ENCODE results near the gene MSMB. TPM values are rescaled to one million over a fixed set of nuclear protein-coding genes. Genes with fewer than 3 reads are reported as not detected.

Gene MSMB
- polyA plus RNA-seq, 1 donor (not counting 4 experiments of a cell fraction or from before 2014, with no cell fraction given), result not detected

DNA sequence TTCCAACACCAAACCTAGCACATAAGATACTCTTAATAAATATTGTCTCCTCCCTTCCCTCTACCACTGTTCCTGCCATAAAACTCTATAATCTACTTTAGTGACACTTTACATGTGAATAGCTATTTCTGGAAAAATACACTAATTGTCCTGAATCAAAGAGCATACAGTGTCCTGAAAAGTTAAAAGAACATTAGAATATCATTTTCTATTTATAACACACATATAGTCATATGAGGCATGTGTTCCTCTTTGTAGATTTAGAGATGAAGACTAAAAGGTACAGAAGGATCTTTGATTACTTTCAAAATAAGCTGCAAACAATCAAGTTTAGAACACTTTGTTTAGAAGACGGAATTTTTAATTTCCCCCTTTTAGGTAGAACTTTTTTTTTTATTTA, 29.3 kb downstream of the MSMB start:
- Histone ChIP-seq H3K27ac (ENCODE audit: control insufficient read depth, insufficient read depth, low read length) (no peak overlapping the region), H3K9ac (ENCODE audit: control insufficient read depth, extremely low read depth, insufficient read depth, low read length) (no peak overlapping the region), H3K36me3 (ENCODE audit: control insufficient read depth in 2 of 2, extremely low read depth in 1 of 2, insufficient read depth in 2 of 2, low read length in 2 of 2) (peaks cover 17 to 32% of the 10 kb centered on the region in 2 experiments), H3K4me3 (ENCODE audit: control insufficient read depth in 2 of 3, extremely low read depth in 1 of 3, insufficient read depth in 2 of 3, low read depth in 1 of 3, low read length in 3 of 3) (no peak overlapping the region), H3K79me2 (ENCODE audit: control insufficient read depth, insufficient read depth, low read length) (peaks cover 73% of the 10 kb centered on the region), H3K27me3 (ENCODE audit: control insufficient read depth, extremely low read depth, insufficient read depth, low read length) (no peaks in the 10 kb centered on the region), H4K20me1 (ENCODE audit: control insufficient read depth, extremely low read depth, insufficient read depth, low read length) (peaks cover 26% of the 10 kb centered on the region), H3K4me2 (ENCODE audit: control insufficient read depth, extremely low read depth, insufficient read depth, low read depth, low read length) (no peak overlapping the region), H3K4me1 (ENCODE audit: control insufficient read depth, extremely low read depth, insufficient read depth, low read length) (peaks cover 26% of the 10 kb centered on the region), H3K9me3 (ENCODE audit: control insufficient read depth, low read depth, low read length) (no peaks in the 10 kb centered on the region), H2AFZ (ENCODE audit: control insufficient read depth, low read length) (no peak overlapping the region), H3K9me1 (ENCODE audit: control insufficient read depth, extremely low read depth, insufficient read depth, low read length) (peaks cover 8% of the 10 kb centered on the region)
- FAIRE-seq (no peak), DNase-seq (ENCODE audit: low read depth, low spot score) (no peak)
- dilution Hi-C loops (cut with MboI; ENCODE audit: extremely low pct_ligation_motif_present, low sequenced_read_pairs), result no loop called here
- TF ChIP-seq EZH2 (IDR thresholded peaks at IDR 0.05; ENCODE audit: low read length), result no peak
- TF ChIP-seq, protein P1, sequence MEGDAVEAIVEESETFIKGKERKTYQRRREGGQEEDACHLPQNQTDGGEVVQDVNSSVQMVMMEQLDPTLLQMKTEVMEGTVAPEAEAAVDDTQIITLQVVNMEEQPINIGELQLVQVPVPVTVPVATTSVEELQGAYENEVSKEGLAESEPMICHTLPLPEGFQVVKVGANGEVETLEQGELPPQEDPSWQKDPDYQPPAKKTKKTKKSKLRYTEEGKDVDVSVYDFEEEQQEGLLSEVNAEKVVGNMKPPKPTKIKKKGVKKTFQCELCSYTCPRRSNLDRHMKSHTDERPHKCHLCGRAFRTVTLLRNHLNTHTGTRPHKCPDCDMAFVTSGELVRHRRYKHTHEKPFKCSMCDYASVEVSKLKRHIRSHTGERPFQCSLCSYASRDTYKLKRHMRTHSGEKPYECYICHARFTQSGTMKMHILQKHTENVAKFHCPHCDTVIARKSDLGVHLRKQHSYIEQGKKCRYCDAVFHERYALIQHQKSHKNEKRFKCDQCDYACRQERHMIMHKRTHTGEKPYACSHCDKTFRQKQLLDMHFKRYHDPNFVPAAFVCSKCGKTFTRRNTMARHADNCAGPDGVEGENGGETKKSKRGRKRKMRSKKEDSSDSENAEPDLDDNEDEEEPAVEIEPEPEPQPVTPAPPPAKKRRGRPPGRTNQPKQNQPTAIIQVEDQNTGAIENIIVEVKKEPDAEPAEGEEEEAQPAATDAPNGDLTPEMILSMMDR (optimal IDR thresholded peaks at IDR 0.05 in 1 of 3, IDR thresholded peaks at IDR 0.05 in 1 of 3, conservative IDR thresholded peaks at IDR 0.05 in 1 of 3; ENCODE audit: extremely low read depth in 1 of 3, insufficient read depth in 2 of 3, low read length in 3 of 3), result no peak

DNA sequence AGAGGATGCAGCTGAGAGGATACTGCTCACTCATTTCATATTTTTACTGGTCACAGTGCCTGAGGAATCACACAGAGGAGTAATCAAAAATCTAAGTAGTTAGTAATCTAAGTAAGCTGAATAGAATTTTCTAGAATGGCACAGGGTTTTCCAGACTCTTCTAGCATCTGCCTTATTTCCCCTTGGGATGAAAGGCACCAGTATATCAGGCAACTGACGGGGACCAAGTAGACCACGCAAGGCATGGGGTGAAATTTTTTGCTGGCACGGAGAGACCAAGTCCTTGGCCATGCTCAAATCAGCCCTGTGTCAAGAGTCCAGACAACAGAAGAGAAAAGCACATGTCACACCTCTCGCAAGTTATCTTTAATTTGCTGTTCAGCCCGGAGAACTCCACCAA, 29.9 kb downstream of the MSMB start:
- Histone ChIP-seq H3K79me2 (ENCODE audit: control insufficient read depth, insufficient read depth, low read length) (peaks cover 67% of the 10 kb centered on the region), H3K9ac (ENCODE audit: control insufficient read depth, extremely low read depth, insufficient read depth, low read length) (no peak overlapping the region), H3K4me1 (ENCODE audit: control insufficient read depth, extremely low read depth, insufficient read depth, low read length) (peaks cover 23% of the 10 kb centered on the region), H3K27me3 (ENCODE audit: control insufficient read depth, extremely low read depth, insufficient read depth, low read length) (no peaks in the 10 kb centered on the region), H3K4me3 (ENCODE audit: control insufficient read depth in 2 of 3, extremely low read depth in 1 of 3, insufficient read depth in 2 of 3, low read depth in 1 of 3, low read length in 3 of 3) (no peak overlapping the region), H3K9me3 (ENCODE audit: control insufficient read depth, low read depth, low read length) (no peaks in the 10 kb centered on the region), H4K20me1 (ENCODE audit: control insufficient read depth, extremely low read depth, insufficient read depth, low read length) (peaks cover 23% of the 10 kb centered on the region), H2AFZ (ENCODE audit: control insufficient read depth, low read length) (no peak overlapping the region), H3K36me3 (ENCODE audit: control insufficient read depth in 2 of 2, extremely low read depth in 1 of 2, insufficient read depth in 2 of 2, low read length in 2 of 2) (peaks cover 17 to 32% of the 10 kb centered on the region in 2 experiments), H3K27ac (ENCODE audit: control insufficient read depth, insufficient read depth, low read length) (no peak overlapping the region), H3K9me1 (ENCODE audit: control insufficient read depth, extremely low read depth, insufficient read depth, low read length) (peaks cover 8% of the 10 kb centered on the region), H3K4me2 (ENCODE audit: control insufficient read depth, extremely low read depth, insufficient read depth, low read depth, low read length) (no peak overlapping the region)
- TF ChIP-seq EZH2 (IDR thresholded peaks at IDR 0.05; ENCODE audit: low read length), result no peak
- TF ChIP-seq, protein P1 (optimal IDR thresholded peaks at IDR 0.05 in 1 of 3, IDR thresholded peaks at IDR 0.05 in 1 of 3, conservative IDR thresholded peaks at IDR 0.05 in 1 of 3; ENCODE audit: extremely low read depth in 1 of 3, insufficient read depth in 2 of 3, low read length in 3 of 3), result no peak
- FAIRE-seq, result no peak
- no peak for DNase-seq (ENCODE audit: low read depth, low spot score)
- dilution Hi-C loops (cut with MboI; ENCODE audit: extremely low pct_ligation_motif_present, low sequenced_read_pairs), result no loop called here
